HG02981 (cell line): ENCODE data around the gene MEF2D.
A peak's percentile ranks its signal among the peaks of the same experiment; 100 is the strongest.

Experiments
- ATAC-seq: cut with Tn5 transposase; IDR thresholded peaks from one replicate; pipeline ENCODE4 v1.9.1; 2021; ENCODE audit warnings: mild to moderate bottlenecking, moderate library complexity; ENCODE audit not compliant: unreplicated experiment

The MEF2D gene

DNA sequence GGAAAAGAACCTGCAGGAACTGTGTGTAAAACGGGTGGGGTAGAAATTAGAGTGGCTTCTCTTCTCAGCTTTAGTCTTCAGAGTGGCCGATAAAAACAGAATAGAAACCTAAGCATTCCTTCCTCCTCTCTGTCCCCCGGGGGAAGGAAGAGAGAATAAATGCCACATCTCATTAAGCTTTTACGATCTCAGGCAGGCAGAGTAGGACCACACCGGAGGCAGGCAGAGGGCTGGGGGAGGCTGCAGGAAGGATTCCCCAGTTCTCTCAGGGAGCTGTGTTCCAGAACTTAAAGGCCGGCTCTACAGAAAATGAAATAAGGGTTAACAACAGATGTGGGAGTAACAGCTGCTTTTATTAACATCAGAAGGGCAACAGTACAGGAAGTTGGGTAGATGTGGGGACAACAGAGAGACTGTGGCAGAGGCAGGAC lies 24.5 kb upstream of the MEF2D start:
- no peak for ATAC-seq

DNA sequence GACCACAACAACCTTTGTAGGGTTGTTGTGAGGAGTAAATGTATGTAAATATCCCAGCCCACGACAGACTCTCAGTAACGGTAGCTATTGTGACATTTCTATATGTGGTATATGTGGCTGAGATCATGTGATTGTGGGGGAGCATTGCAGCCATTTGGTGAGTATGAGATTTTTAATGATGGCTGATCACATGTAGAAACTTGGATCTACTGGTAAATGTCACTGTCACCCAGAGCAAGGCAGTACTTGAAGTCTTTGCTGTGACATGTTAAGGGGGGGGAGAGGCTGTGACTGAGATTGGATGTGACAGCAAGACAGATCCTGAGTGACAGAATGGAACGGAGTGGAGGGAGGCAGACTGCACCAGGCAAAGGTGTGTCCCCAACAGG lies 23.9 kb upstream of the MEF2D start:
- ATAC-seq: no peak

DNA sequence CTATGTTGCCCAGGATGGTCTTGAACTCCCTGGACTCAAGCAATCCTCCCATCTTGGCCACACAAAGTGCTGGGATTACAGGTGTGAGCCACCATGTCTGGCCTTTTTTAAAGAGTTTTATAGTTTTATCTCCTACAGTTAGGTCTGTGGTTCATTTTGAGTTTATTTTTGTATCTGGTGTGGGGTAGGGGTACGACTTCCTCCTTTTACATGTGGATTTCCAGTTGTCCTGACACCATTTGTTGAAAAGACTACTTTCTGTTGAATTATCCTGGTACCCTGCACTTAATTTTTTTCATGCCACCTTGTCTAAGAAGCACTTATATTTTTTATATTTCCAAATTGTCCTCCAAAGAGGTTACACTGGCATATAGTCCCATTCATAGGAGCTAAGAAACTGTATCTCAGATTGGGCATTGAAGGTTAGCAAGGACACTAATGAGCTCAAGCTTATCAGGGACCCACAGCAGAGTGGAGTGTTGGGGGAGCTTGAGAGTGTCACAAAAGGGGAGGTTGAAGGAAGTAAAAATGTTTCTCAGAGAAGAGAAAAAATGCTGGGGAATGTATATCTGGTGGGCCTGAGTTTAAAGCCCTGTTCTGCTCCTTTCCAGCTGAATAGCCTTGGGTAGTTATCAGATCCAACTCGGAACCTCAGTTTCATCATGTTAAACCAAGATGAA lies 23.4 kb upstream of the MEF2D start:
- no peak for ATAC-seq

DNA sequence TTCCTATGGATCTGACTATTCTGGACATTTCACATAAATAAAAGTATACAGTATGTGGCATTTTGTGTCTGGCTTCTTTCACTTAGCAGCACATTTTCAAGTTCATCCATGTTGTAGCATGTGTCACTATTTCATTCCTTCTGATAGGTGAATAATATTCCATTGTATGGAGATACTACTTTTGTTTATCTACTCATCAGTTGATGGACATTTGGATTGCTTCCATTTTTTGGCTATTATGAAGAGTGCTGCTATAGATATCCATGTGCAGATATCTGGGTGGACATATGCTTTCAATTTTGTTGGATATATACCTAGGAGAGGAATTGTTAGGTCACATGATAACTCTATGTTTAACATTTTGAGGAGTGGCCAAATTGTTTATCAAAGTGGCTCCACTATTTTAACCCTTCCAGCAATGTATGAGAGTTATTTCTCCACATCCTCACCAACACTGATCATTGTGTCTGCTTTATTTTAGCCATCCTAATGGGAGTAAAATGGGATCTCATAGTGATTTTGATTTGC lies 21.9 kb upstream of the MEF2D start:
- ATAC-seq: no peak

DNA sequence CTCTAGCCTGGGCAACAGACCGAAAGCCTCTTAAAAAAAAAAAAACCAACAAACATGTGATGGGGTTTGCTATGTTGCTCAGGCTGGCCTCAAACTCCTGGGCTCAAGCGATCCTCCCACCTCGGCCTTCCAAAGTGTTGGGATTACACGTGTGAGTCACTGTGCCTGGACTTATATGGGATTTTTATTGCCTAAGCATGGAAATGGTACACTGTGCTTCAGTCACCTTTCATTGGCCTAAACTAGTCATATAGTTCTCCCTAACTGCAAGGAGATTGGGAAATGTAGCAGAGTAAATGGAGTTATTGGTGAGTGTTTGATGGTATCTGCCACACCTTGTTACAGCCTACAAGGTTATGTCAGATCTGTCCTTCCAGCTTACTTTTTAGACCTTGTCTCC lies 17.2 kb upstream of the MEF2D start:
- ATAC-seq: no peak

DNA sequence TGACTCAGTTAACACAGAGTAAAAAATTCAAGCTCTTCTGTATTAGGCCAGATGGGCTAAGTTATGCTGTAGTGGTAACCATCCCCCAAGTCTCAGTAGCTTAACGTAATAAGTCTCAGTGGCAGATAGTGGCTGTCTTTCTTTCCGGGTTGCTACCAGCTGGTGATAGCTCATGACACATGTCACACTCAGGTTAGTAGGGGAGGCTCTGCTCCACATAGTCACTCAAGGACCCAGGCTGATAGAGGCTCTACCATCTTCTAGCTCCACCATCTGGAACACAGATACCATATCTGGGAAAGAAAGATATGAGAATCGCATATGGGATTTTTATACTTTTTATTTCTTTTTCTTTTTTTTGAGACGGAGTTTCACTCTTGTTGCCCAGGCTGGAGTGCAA lies 16.2 kb upstream of the MEF2D start:
- ATAC-seq: no peak

DNA sequence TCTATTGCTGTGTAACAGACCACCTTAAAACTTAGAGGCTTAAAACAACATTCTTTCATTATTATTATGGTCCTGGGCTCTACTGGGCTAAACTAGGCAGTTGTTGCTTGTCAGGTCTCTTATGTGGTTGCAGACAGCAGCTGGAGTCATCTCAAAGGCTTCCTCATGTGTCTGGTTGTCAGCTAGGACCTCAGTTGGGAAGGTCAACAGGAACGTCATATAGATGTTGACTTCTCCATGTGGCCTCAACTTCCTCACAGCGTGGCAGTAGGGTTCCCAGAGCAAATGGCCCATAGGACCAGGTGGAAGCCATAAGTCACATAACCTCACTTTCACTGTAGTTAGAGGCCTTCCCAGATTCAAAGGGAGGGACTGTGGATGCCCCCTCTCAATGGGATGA lies 15.4 kb upstream of the MEF2D start:
- no peak for ATAC-seq

DNA sequence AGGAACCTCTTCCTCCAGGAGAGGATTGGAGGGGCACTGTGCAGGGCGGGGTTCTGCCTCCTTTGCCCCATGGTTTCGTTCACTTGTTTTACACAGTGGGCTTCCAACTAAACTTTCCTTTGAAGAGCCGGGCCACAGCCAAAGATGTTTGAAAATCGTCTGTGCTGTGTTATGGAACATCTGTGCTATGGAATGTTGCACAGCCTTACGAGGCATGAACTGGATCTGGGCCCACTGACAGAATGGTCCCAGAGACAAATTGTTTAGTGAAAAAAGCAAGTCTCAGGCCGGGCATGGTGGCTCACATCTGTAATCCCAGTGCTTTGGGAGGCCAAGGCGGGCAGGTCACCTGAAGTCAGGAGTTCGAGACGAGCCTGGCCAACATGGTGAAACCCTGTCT lies 12.6 kb upstream of the MEF2D start:
- no peak for ATAC-seq

DNA sequence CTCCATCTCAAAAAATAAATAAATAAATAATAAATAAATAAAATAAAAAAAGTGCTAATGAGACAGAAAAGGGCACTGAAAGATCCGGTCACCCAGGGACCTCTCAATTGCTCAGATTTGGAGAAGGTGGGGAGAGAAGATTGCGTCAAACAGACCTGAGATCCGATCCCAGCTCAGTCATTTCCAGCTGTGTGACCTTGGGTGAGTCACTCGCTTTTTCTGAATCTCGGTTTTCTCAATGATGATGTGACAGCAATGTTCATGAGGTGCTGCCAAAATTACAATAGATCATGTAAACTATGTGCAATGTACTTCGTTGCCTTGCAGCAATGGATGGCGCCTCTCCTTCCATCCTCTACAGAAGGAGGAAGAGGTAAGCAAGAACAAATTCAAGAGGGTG lies 11.1 kb upstream of the MEF2D start:
- no peak for ATAC-seq

DNA sequence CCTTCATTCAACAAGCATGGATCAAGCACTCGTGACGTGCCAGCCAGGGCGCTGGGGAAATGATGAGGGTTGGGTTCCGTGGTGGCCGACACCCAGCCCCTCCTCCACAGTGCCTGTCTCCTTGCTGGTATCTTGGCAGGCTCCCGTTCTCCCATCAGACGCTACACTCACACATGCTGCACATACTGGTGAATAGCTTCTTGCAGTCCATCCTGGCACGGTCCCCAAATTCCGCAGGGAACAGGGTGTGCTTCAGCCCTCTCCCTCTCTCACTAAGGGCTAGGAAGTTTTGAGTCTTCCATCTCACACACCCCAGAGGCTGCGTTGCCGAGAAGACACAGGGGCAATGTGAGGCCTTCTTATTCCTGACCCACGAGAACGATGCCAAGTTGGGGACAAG lies 10.1 kb upstream of the MEF2D start:
- ATAC-seq: no peak

DNA sequence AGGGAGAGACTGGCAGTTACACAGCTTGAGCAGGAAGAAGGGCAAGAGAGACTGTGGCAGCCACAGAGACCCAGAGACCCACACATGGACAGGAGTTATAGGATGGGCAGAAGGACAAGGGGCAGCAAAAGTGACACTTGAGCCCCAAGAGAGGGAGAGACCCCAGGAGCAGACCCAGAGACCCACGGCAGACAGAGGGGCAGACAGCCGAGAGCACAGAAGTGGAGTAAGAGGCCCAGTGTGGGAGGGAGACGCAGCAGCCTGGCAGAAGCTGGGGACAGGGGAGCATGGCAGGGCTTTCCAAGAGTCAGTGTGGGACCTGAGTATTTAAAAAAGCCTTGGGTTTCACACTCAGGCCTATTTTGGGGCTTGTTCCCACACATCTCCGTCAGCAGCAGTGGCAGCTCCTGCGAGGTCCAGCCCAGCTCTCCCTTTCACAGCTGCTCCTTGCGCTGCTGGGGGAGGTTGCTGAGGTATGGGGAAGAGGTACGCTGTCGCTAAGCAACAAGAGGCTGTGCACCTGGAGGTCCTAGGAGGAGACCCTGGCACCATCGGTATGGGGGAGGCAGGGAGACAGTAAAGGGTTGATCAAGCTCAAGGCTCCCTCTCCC lies 9.0 kb upstream of the MEF2D start:
- no peak for ATAC-seq

DNA sequence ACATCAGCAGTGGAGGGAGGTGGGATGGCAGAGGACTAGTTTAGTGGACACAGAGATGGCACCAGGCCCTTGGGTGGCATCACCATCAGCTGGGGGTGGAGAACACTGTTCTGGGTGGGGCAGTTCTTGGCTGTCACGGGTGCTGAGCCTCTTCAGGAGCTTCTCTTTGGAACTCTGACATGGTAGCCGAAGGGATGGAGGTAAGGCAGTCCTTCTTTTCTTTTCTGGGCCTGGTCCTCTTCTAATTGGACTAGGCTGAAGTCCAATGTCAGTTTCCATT lies 8.3 kb upstream of the MEF2D start:
- ATAC-seq: no peak

DNA sequence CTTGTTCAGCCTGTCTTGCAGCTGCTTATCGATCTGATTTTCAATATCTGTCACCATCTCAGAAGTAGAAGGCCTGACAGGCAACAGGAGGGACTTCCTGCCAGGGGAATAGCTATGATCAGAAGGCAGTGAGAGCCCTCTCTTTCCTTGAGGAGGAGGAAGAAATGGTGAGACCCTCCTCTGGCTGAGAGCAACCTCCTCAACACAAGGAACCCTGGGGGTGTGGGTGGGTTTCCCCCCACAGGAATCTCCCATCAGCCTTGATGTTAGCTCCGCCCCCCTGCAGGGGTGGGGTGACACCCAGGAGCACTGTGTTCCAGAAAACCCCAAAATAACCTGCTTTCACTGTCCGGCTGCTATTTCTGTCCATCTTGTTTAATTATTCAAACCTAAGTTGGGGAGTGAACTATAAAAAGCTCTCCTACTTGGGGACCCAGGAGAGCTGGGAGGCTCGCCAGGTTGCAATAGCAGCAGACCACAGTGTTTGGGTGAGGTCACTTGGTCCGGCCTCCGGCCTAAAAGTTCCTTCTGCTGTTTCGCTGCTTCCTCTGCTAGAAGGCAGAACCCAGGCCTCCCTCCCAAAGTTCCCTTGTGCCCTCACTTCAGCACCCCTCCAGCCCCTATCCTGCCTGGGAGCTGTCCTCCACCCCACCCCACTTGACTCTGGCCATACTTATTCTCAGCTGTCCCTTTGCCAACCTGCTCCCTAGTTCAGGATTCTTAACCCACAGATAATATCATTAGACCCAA lies 7.8 kb upstream of the MEF2D start:
- no peak for ATAC-seq

DNA sequence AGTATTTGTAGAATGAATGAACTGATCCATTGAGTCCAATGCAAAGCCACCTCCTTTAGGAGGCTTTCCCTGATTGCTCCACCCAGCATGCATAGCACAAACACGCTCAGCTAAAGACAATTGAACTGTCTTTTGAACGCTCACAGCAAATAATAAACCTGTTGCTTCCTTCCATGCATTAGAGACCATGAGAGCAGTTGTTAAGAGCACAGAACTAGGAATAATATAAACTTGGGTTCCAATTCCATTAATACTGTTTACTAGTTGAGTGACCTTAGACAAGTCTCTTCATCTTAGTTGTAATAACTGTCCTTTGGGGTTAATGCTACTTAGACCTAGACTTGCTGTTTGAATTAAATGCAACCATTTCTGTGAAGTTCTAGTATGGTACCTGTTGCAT lies 5.9 kb upstream of the MEF2D start:
- no peak for ATAC-seq

DNA sequence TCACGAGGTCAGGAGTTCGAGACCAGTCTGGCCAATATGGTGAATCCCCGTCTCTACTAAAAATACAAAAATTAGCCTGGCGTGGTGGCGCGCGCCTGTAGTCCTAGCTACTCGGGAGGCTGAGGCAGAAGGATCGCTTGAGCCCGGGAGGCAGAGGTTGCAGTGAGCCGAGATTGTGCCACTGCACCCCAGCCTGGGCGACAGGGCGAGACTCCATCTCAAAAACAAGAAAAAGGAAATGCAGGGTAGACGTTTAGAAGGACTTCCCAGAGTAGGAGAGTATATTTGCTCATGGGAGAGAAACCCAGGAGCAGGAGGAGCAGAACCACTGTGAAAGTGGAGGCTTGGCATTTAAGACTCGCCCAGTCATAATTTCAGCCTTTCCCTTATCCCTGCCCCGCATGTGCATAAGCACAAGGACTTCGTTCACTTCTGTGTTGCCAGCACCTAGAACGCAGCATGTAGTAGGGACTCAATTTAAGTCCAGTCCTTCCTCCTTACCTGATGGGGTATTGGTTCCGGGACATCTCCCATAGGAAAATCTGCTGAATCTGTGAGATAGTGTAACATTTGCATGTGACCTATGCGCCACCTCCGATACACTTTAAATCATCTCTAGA lies 5.2 kb upstream of the MEF2D start:
- ATAC-seq: no peak

DNA sequence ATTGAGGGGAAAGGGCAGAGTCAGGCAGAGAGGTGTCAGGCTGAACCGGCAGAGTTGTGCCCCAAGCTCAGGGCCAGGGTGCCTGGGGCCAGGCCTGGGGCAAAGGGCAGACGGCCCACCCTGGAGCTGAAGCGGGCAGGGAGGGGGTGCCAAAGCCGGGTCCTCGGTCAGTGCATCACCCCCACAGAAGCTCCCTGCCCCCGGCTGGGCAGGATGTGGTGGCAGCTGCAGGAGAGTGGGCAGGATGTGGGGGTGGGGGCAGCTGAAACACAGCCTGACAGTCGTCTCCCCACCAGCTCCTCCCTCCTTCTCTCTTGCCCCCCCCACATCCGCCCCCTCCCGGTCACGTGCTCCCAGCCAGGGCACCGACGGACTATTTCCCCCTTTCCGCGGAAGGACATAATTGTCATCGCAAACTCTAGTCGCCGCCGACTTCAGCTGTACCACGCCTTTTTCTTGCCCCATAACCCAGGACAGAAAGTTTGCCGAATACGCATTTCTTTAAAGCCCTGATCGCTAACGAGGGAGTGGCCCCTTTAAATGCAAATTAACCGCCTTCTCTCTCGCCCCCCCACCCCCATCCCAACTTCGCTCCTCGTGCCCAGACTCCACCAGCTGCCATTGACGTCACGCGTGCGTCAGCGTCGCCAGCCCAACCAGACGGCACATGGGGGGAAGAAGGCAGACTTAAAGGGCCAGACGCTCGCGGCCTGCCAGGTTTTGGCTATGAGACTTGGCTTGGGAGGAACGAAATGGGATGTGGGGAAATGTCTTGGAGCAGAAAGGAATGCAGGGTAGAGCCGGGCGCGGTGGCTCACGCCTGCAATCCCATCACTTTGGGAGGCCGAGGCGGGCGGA lies 4.5 kb upstream of the MEF2D start:
- peak; percentile 35 for ATAC-seq

DNA sequence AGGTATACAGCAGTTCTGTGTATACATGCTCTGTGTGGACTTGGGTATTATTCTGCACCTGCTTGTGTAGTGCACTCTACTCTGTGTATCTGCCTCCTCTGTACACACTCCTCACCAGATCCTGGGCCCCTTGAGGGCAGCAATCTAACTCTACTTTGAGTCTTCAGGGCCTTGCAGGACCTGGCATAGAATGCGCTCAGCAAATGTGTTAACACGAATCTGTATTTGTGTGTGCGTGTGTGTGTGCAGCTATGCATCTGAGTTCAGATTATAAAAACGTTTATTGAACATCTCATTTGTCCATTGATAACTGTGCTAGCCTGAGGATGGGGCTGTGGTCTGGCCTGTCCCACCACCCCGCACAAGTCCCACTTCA lies 3.9 kb upstream of the MEF2D start:
- no peak for ATAC-seq

DNA sequence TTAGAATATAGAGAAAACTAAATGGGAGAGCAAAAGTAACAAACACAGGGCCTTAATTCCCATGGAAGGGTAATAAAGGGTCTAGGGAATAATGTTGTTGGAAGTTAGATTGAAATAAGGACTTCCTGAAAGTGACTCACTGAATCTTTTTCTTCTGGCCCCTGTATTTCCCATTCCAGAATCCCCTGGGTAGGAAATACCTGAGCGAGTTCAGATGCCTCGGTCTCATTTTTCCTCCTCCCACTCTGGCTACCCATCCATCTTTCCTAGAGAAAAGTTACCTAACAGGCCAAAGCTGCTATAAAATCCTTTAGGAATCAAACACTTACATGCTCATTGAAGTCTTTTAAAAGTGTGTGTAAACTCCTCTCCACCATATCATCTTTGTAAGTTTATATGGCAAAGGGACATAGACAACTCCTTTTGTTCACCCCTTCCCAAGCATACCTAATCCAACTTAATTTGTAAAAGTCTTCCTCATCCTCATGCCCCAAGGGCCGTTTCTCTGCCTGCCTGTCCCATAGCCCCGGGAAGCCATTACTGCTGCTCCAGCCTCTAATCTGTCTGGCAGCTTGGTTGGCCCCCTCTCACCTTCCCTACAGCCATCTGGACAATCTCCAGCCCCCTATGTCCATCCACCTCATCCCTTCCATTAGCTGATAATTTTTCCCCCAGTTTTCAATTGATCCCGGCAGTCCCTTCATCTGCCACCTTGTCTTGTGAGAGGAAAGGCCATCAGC lies 3.3 kb upstream of the MEF2D start:
- no peak for ATAC-seq

DNA sequence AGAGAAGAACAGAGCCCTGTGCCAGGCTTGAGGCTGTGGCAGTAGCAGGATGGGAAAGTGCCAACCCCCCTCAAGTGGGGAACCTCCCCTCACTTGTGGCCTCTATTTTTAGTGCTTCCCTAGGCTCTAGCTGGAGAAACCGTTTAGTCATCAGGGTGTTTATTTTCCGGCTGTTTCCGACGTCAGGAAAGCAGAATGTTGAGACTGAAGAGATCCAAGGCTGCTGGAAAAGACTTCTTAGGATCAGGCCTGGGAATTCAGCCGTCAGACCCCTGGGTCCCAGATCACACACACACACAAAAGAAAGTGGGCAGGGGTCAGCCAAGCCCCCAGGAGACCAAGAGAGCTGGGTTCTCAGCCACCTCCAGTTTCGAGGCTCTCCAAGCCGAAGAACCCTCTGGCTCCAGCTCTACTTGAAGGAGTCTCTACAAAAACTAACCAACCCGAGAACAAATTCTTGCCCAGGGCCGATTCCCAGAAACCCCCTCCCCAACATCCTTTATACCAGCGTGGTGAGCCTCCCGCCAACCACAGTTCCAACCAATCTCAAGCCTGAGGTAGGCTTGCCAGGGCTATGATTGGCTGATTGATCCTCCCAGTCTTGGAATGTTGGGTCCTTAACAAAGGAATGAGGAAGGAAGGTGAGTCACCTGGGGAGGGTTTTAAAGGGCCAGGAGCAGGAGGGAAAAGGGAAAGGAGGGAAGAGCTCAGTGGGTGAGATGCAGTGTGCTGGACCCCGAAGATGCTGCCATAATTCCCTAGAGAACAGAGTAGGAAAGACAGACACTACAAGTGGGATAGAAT lies 2.5 kb upstream of the MEF2D start:
- ATAC-seq: no peak
